Stomach (tissue), 9 donors: ENCODE data around the gene C1QTNF6. TPM values are rescaled to one million over a fixed set of nuclear protein-coding genes. Genes with fewer than 3 reads are reported as not detected.
A peak's percentile ranks its signal among the peaks of the same experiment; 100 is the strongest.

Experiments
- DNase-seq, 2 donors: peaks; one replicate each; pipeline versions ENCODE4 v3.0.0 to v3.0.0-alpha.2; 2013 to 2019
- H3K27ac ChIP-seq, 5 donors: fragments of 200-600 bp in 4 of 5; sonication (generic) in 4 of 5; one replicate each; pipeline ENCODE4 v1.5.1; 2013 to 2019; ENCODE audit warnings: mild to moderate bottlenecking in 1 of 5, moderate library complexity in 1 of 5
- H3K27me3 ChIP-seq, 3 donors: fragments of 200-600 bp; sonication (generic); one replicate each; pipeline ENCODE4 v1.5.1; 2017 to 2019; ENCODE audit warnings: mixed run types in 1 of 3
- H3K36me3 ChIP-seq, 4 donors: fragments of 200-600 bp; sonication (generic); 1 replicate in 3 of 4; 2 replicates in 1 of 4; pipeline ENCODE4 v1.5.1; 2016 to 2019
- H3K4me1 ChIP-seq, 4 donors: fragments of 200-600 bp; sonication (generic); one replicate each; pipeline ENCODE4 v1.5.1; 2016 to 2019
- H3K4me3 ChIP-seq, 4 donors: fragments of 200-600 bp; sonication (generic) in 3 of 4; one replicate each; pipeline ENCODE4 v1.5.1; 2016 to 2019; ENCODE audit warnings: mild to moderate bottlenecking in 1 of 4
- H3K9me3 ChIP-seq, 4 donors: fragments of 200-600 bp; sonication (generic); one replicate each; pipeline ENCODE4 v1.5.1; 2016 to 2019
- CTCF ChIP-seq, 7 experiments: fragments of 450-650 bp in 4 of 7; fragments of 200-600 bp in 3 of 7; sonication (generic) in 3 of 7; IDR thresholded peaks; one replicate each; pipeline ENCODE4 v1.5.1; 2016 to 2019; ENCODE audit warnings: antibody characterized with exemption in 7 of 7, control low read depth in 2 of 7, mild to moderate bottlenecking in 1 of 7
- EP300 ChIP-seq: sonication (generic); formaldehyde crosslinking; IDR thresholded peaks from one replicate; pipeline ENCODE4 v1.6.1; 2017; ENCODE audit warnings: antibody characterized with exemption
- POLR2A ChIP-seq, 4 donors: fragments of 450-650 bp; IDR thresholded peaks; one replicate each; pipeline ENCODE4 v1.6.1; 2016; ENCODE audit warnings: antibody characterized with exemption in 4 of 4, control low read depth in 2 of 4, mild to moderate bottlenecking in 1 of 4, moderate library complexity in 1 of 4
- POLR2AphosphoS5 ChIP-seq, 3 donors: sonication (generic); formaldehyde crosslinking; IDR thresholded peaks; one replicate each; pipeline ENCODE4 v1.6.1; 2016; ENCODE audit warnings: antibody characterized with exemption in 3 of 3
- WGBS, 5 donors: extraction: QIAGEN DNeasy Blood & Tissue Kit in 3 of 5; methylation state at CpG; one replicate each; pipeline versions ENCODE4 v1.1.5 to v1.1.7; 2013 to 2018; 5-methylcytosine and 5-hydroxymethylcytosine counted together
- intact Hi-C: fragments of 100-400 bp; cut with DNase I; formaldehyde crosslinking; loops from one replicate; pipeline ENCODE4 v1.15.1; 2023; ENCODE audit warnings: low total_unique reads
- polyA plus RNA-seq, 3 donors: library from polyadenylated mRNA; stranded (reverse); fragments of 200-250 nt; gene quantifications; one replicate each; pipeline ENCODE4 v1.2.3, GENCODE V29; 2013
- total RNA-seq, 5 donors: library from RNA; depleted of rRNA; stranded (reverse); fragments of >200 nt; gene quantifications; one replicate each; pipeline versions ENCODE4 v1.1.0 to v1.2.3, GENCODE V29; 2014 to 2016
- donor health status: healthy with polysubstance abuse.
- donor health status: Bipolar disorder and iron deficiency.
- donor health status: healthy.

C1QTNF6 gene
- total and polyA plus RNA-seq, 8 donors = 0.45 to 10.4 (median 4.0) TPM; not detected in 1

- Histone ChIP-seq H3K27ac (peak overlapping the region in 4 of 5 donors; percentile 53 to 73 (median 63)), H3K36me3 (no peaks in the 10 kb centered on the region), H3K4me3 (no peak overlapping the region), H3K27me3 (no peaks in the 10 kb centered on the region), H3K4me1 (peaks cover 34 to 54% (median 49%) of the 10 kb centered on the region in 4 donors), H3K9me3 (no peaks in the 10 kb centered on the region)
- TF ChIP-seq CTCF (IDR thresholded peaks at IDR 0.05) = no peak
- no peak for TF ChIP-seq EP300
- no peak for TF ChIP-seq POLR2AphosphoS5 (IDR thresholded peaks at IDR 0.05)
- TF ChIP-seq POLR2A (IDR thresholded peaks at IDR 0.05) = no peak
- WGBS, 5 donors = 53 to 63% (median 59%) methylated on average over 17 to 18 of the region's 18 CpGs
- intact Hi-C loops = no loop called here
- DNase-seq = peak in 1 of 2 donors; percentile 36
Measured at GRCh38 chr22:37175414-37176281, 12.4 kb downstream of the C1QTNF6 start.

GRCh38 chr22:37174964-37175363 lies 13.1 kb downstream of the C1QTNF6 start:
- no peak overlapping the region for H3K27ac ChIP-seq
- peaks cover 34 to 52% (median 44%) of the 10 kb centered on the region in 4 donors for H3K4me1 ChIP-seq
- no peak for DNase-seq
- no peak for TF ChIP-seq POLR2A (IDR thresholded peaks at IDR 0.05)
- no peak for TF ChIP-seq EP300
- no peak for TF ChIP-seq CTCF (IDR thresholded peaks at IDR 0.05)
- no peak for TF ChIP-seq POLR2AphosphoS5 (IDR thresholded peaks at IDR 0.05)
- no peaks in the 10 kb centered on the region for H3K27me3 ChIP-seq
- H3K4me3 ChIP-seq = no peak overlapping the region
- H3K36me3 ChIP-seq = no peaks in the 10 kb centered on the region
- intact Hi-C loops = no loop called here
- 90 to 96% (median 93%) methylated on average over 9 of the region's 9 CpGs for WGBS, 5 donors
- H3K9me3 ChIP-seq = no peaks in the 10 kb centered on the region

- no peak overlapping the region for H3K4me3 ChIP-seq
- H3K36me3 ChIP-seq = no peaks in the 10 kb centered on the region
- TF ChIP-seq CTCF (IDR thresholded peaks at IDR 0.05) (no peak), POLR2AphosphoS5 (IDR thresholded peaks at IDR 0.05) (peak in 1 of 3 donors; percentile 25)
- 72 to 82% (median 77%) methylated on average over 6 of the region's 6 CpGs for WGBS, 5 donors
- H3K9me3 ChIP-seq = no peaks in the 10 kb centered on the region
- H3K4me1 ChIP-seq = peaks cover 30 to 40% (median 36%) of the 10 kb centered on the region in 4 donors
- no peak for DNase-seq
- no peak overlapping the region for H3K27ac ChIP-seq
- intact Hi-C loops = no loop called here
- H3K27me3 ChIP-seq = no peaks in the 10 kb centered on the region
Measured at GRCh38 chr22:37173709-37174108, 14.3 kb downstream of the C1QTNF6 start.

GRCh38 chr22:37172266-37173245 lies 15.5 kb downstream of the C1QTNF6 start:
- peaks cover 25 to 40% (median 35%) of the 10 kb centered on the region in 4 donors for H3K4me1 ChIP-seq
- WGBS, 5 donors = 82 to 94% (median 88%) methylated on average over 14 of the region's 14 CpGs
- no peak for TF ChIP-seq EP300
- TF ChIP-seq POLR2AphosphoS5 (IDR thresholded peaks at IDR 0.05) = no peak
- TF ChIP-seq POLR2A (IDR thresholded peaks at IDR 0.05) = no peak
- TF ChIP-seq CTCF (IDR thresholded peaks at IDR 0.05) = no peak
- H3K27me3 ChIP-seq = no peaks in the 10 kb centered on the region
- H3K4me3 ChIP-seq = no peak overlapping the region
- DNase-seq = no peak
- H3K27ac ChIP-seq = no peak overlapping the region
- H3K36me3 ChIP-seq = no peaks in the 10 kb centered on the region
- no peaks in the 10 kb centered on the region for H3K9me3 ChIP-seq
- intact Hi-C loops = no loop called here
